Measurements from ENCODE around the gene ETNK2.

- no peak for TF ChIP-seq CTCF (IDR thresholded peaks at IDR 0.05)
- TF ChIP-seq POLR2AphosphoS5 (IDR thresholded peaks at IDR 0.05), result no peak
- no peak for TF ChIP-seq POLR2A (IDR thresholded peaks at IDR 0.05)
Observed at GRCh38 chr1:204201348-204202040, 49.6 kb upstream of the ETNK2 start.
